Esophagus squamous epithelium (tissue), 4 donors: ENCODE results near the gene TSPAN7.

Source experiments
- CTCF ChIP-seq, 6 experiments: fragments of 450-650 bp in 4 of 6; fragments of 200-600 bp in 2 of 6; sonication (generic) in 2 of 6; IDR thresholded peaks; one replicate each; pipeline ENCODE4 v1.5.1; 2016 to 2019; ENCODE audit warnings: antibody characterized with exemption in 6 of 6, mild to moderate bottlenecking in 4 of 6, moderate library complexity in 4 of 6
- POLR2A ChIP-seq, 4 donors: fragments of 450-650 bp; IDR thresholded peaks; one replicate each; pipeline ENCODE4 v1.6.1; 2017; ENCODE audit warnings: antibody characterized with exemption in 4 of 4, mild to moderate bottlenecking in 4 of 4, moderate library complexity in 3 of 4

- TF ChIP-seq CTCF (IDR thresholded peaks at IDR 0.05) (no peak), POLR2A (IDR thresholded peaks at IDR 0.05) (no peak)
These were observed 23.2 kb upstream of the TSPAN7 start for GRCh38 chrX:38538134-38538533.
